Measurements from ENCODE around the gene ARMC6. TPM values are rescaled to one million over a fixed set of nuclear protein-coding genes. Genes with fewer than 3 reads are reported as not detected.
A peak's percentile ranks its signal among the peaks of the same experiment; 100 is the strongest.

Gene ARMC6
- total RNA-seq, 4 donors from 2014 or later = 16.9 to 39.5 (median 25.4) TPM

DNA sequence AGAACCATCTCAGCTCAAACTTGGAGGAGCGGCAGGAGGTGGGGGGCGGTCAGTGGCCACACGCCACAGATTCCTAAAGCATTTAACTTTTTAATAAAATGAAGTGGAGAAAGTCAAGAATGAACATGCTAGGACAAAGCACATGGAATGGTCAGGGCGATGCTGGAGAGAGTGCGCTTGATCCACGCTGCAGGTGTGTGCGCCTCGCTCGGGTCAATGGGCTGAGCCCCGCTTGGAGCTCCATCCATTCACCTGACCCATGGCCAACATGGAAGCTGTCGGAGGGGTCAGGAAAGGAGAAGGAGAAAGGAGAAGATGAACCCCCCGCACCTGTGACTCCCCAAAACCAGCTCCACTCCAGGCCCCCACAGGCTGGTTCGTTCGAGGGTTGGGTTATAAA lies 41.9 kb upstream of the ARMC6 start:
- ATAC-seq (ENCODE audit: low FRiP score) = no peak
- TF ChIP-seq, protein P1, sequence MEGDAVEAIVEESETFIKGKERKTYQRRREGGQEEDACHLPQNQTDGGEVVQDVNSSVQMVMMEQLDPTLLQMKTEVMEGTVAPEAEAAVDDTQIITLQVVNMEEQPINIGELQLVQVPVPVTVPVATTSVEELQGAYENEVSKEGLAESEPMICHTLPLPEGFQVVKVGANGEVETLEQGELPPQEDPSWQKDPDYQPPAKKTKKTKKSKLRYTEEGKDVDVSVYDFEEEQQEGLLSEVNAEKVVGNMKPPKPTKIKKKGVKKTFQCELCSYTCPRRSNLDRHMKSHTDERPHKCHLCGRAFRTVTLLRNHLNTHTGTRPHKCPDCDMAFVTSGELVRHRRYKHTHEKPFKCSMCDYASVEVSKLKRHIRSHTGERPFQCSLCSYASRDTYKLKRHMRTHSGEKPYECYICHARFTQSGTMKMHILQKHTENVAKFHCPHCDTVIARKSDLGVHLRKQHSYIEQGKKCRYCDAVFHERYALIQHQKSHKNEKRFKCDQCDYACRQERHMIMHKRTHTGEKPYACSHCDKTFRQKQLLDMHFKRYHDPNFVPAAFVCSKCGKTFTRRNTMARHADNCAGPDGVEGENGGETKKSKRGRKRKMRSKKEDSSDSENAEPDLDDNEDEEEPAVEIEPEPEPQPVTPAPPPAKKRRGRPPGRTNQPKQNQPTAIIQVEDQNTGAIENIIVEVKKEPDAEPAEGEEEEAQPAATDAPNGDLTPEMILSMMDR (IDR thresholded peaks at IDR 0.05) = no peak
- no peak for DNase-seq (ENCODE audit: low spot score)

- ATAC-seq (ENCODE audit: low FRiP score) (no peak), DNase-seq (ENCODE audit: low spot score) (no peak)
- TF ChIP-seq, protein P1 (IDR thresholded peaks at IDR 0.05) = no peak
These were observed 40.7 kb upstream of the ARMC6 start for GRCh38 chr19:18992696-18993095.

- TF ChIP-seq, protein P1 (IDR thresholded peaks at IDR 0.05) = no peak
These were observed 40.3 kb upstream of the ARMC6 start for GRCh38 chr19:18993115-18993514.

GRCh38 chr19:18995804-18996241 lies 37.6 kb upstream of the ARMC6 start:
- DNase-seq (ENCODE audit: low spot score) = no peak
- TF ChIP-seq, protein P1 (IDR thresholded peaks at IDR 0.05) = no peak

More at GRCh38 chr19:18993115-18993514, 40.3 kb upstream of the ARMC6 start:
- no peak for ATAC-seq (ENCODE audit: low FRiP score)
- no peak for DNase-seq (ENCODE audit: low spot score)

DNA sequence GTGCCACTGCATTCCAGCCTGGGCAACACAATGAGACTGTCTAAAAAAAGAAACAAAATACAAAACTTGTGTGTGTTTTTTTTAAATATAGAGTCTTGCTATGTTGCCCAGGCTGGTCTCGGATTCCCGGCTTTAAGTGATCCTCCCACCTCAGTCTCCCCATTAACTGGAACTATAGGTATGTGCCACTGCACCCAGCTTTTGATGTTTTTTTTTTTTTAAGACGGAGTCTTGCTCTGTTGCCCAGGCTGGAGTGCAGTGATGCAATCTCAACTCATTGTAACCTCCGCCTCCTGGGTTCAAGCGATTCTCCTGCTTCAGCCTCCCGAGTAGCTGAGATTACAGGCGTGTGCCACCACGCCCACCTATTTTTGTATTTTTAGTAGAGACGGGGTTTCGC lies 37.1 kb upstream of the ARMC6 start:
- no peak for DNase-seq (ENCODE audit: low spot score)
- ATAC-seq (ENCODE audit: low FRiP score) = no peak
- TF ChIP-seq, protein P1 (IDR thresholded peaks at IDR 0.05) = no peak

More at GRCh38 chr19:18995804-18996241, 37.6 kb upstream of the ARMC6 start:
- ATAC-seq (ENCODE audit: low FRiP score) = peak; percentile 67

DNA sequence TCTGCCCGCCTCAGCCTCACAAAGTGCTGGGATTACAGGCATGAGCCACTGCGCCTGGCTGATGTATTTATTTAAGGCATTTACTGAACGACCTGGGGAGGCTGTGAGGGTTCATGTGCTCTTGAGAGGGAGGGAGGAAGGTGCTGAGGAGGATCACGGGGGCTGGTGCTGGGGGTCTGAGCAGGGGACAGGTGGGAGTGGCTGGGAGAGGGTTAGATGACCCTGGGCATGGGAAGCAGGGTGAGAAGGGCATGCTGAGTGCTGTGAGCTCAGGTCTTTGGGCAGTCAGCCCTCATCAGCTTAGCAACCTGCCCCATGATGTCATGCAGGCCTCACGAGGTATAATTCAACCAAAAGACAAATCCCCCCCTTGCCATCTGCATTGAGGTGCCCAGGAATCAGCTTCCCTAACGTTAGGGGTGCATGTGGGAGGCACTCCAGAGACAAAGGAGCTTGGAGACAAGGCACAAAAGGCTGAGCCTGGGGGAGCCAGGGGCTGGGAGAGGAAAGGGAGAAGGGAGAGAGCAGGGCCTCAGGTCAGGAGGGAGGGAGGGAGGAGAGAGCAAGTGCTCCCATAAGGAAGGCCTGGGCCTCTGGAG lies 36.5 kb upstream of the ARMC6 start:
- DNase-seq (ENCODE audit: low spot score) (no peak), ATAC-seq (ENCODE audit: low FRiP score) (no peak)
- TF ChIP-seq, protein P1 (IDR thresholded peaks at IDR 0.05) = no peak

- TF ChIP-seq, protein P1 (IDR thresholded peaks at IDR 0.05) = no peak
- DNase-seq (ENCODE audit: low spot score) = no peak
- no peak for ATAC-seq (ENCODE audit: low FRiP score)
These were observed 35.1 kb upstream of the ARMC6 start for GRCh38 chr19:18998276-18998675.

Data from omental fat pad (tissue), 4 donors.